Neural cell (in vitro differentiated cells): ENCODE results near the gene OR51V1. TPM values are rescaled to one million over a fixed set of nuclear protein-coding genes. Genes with fewer than 3 reads are reported as not detected.

Experiments used
- H2AFZ ChIP-seq: fragments of 200-600, 300-800 bp; sonication (generic), shearing (Covaris generic); 2 replicates; pipeline ENCODE4 v1.6.0; 2014; ENCODE audit warnings: low read depth, mild to moderate bottlenecking, antibody characterized with exemption, low read length, moderate library complexity
- H3F3A ChIP-seq: fragments of 200-600 bp; shearing (Covaris generic); 2 replicates; pipeline ENCODE4 v1.6.1; 2016; ENCODE audit warnings: mild to moderate bottlenecking, moderate library complexity, mixed read lengths, antibody characterized with exemption, low read length; ENCODE audit not compliant: insufficient read depth, poor library complexity, severe bottlenecking
- H3K27ac ChIP-seq: fragments of 200-600, 300-800 bp; sonication (generic), shearing (Covaris generic); 2 replicates; pipeline ENCODE4 v1.5.1; 2014; ENCODE audit warnings: mild to moderate bottlenecking, low read length, moderate library complexity
- H3K27me3 ChIP-seq: fragments of 300-800, 200-600 bp; sonication (generic), shearing (Covaris generic); 2 replicates; pipeline ENCODE4 v1.6.0; 2014; ENCODE audit warnings: mild to moderate bottlenecking, low read depth, low read length, moderate library complexity; ENCODE audit not compliant: insufficient read depth
- H3K36me3 ChIP-seq: fragments of 300-800, 200-600 bp; sonication (generic), shearing (Covaris generic); 2 replicates; pipeline ENCODE4 v1.5.1; 2014; ENCODE audit warnings: mild to moderate bottlenecking, antibody characterized with exemption, low read length, moderate library complexity; ENCODE audit not compliant: insufficient read depth
- H3K4me2 ChIP-seq: fragments of 300-800, 200-600 bp; sonication (generic), shearing (Covaris generic); 2 replicates; pipeline ENCODE4 v1.6.0; 2014; ENCODE audit warnings: mild to moderate bottlenecking, low read length
- H3K4me3 ChIP-seq: fragments of 300-800, 200-600 bp; sonication (generic), shearing (Covaris generic); 2 replicates; pipeline ENCODE4 v1.5.1; 2014; ENCODE audit warnings: mild to moderate bottlenecking, low read length, moderate library complexity
- H3K79me2 ChIP-seq: fragments of 200-600 bp; shearing (Covaris generic); replicated peaks from 2 replicates; pipeline ENCODE4 v1.6.0; 2014; ENCODE audit warnings: mild to moderate bottlenecking, low read length, moderate library complexity; ENCODE audit not compliant: insufficient read depth
- H3K9ac ChIP-seq: fragments of 300-800, 200-600 bp; sonication (generic), shearing (Covaris generic); 2 replicates; pipeline ENCODE4 v1.6.1; 2016; ENCODE audit warnings: mild to moderate bottlenecking, low read length, mixed read lengths
- H3K9me2 ChIP-seq: fragments of 200-600 bp; shearing (Covaris generic); 2 replicates; pipeline ENCODE4 v1.6.1; 2016; ENCODE audit warnings: mild to moderate bottlenecking, low read length, mixed read lengths; ENCODE audit not compliant: insufficient read depth
- H3K9me3 ChIP-seq: fragments of 200-600, 300-800 bp; sonication (generic), shearing (Covaris generic); 2 replicates; pipeline ENCODE4 v1.6.1; 2016; ENCODE audit warnings: mild to moderate bottlenecking, mixed run types, low read length, moderate library complexity, mixed read lengths
- H4K20me1 ChIP-seq: fragments of 200-600 bp; shearing (Covaris generic); 2 replicates; pipeline ENCODE4 v1.6.1; 2016; ENCODE audit warnings: mild to moderate bottlenecking, mixed run types; ENCODE audit not compliant: insufficient read depth
- EP300 ChIP-seq: fragments of 450-650 bp; conservative IDR thresholded peaks from 2 replicates; pipeline ENCODE4 v1.6.1; 2014; ENCODE audit warnings: antibody characterized with exemption, mild to moderate bottlenecking, moderate library complexity; ENCODE audit not compliant: poor library complexity, severe bottlenecking
- EZH2 ChIP-seq: fragments of 200-600, 300-800 bp; shearing (Covaris generic), sonication (generic); IDR thresholded peaks from 2 replicates; pipeline ENCODE4 v1.6.1; 2014; ENCODE audit warnings: antibody characterized with exemption, low read length, borderline replicate concordance, mild to moderate bottlenecking; ENCODE audit not compliant: insufficient read depth, poor library complexity, severe bottlenecking
- MXI1 ChIP-seq: fragments of 450-650 bp; conservative IDR thresholded peaks from 2 replicates; pipeline ENCODE4 v1.6.1; 2014; ENCODE audit warnings: antibody characterized with exemption, mild to moderate bottlenecking; ENCODE audit not compliant: poor library complexity, severe bottlenecking
- POLR2AphosphoS5 ChIP-seq: IDR thresholded peaks from 2 replicates; pipeline ENCODE4 v1.6.1; 2012
- RAD21 ChIP-seq: fragments of 450-650 bp; conservative IDR thresholded peaks from 2 replicates; pipeline ENCODE4 v1.6.1; 2014; ENCODE audit warnings: antibody characterized with exemption, mild to moderate bottlenecking, moderate library complexity
- REST ChIP-seq: IDR thresholded peaks from 2 replicates; pipeline ENCODE4 v1.6.1; 2012; ENCODE audit warnings: borderline replicate concordance
- SMC3 ChIP-seq: fragments of 450-650 bp; conservative IDR thresholded peaks from 2 replicates; pipeline ENCODE4 v1.6.1; 2014; ENCODE audit warnings: antibody characterized with exemption, mild to moderate bottlenecking, moderate library complexity; ENCODE audit not compliant: poor library complexity
- TAF1 ChIP-seq: IDR thresholded peaks from 2 replicates; pipeline ENCODE4 v1.6.1; 2012; ENCODE audit warnings: low read depth
- polyA plus RNA-seq: library from polyadenylated mRNA; depleted of rRNA; stranded (reverse); fragments of >200 nt; gene quantifications from 2 replicates; pipeline ENCODE4 v1.2.3, GENCODE V29; 2014
- TF ChIP-seq, protein P1 (sequence below): fragments of 450-650 bp; IDR thresholded peaks from 2 replicates; pipeline ENCODE4 v1.5.1; 2014; ENCODE audit warnings: antibody characterized with exemption, mild to moderate bottlenecking, moderate library complexity; ENCODE audit not compliant: poor library complexity, severe bottlenecking

Gene OR51V1
- polyA plus RNA-seq, 1 donor from 2014 or later, result not detected

GRCh38 chr11:5210376-5210885 is 9.9 kb upstream of the OR51V1 start:
- H3K9me3 ChIP-seq, result no peaks in the 10 kb centered on the region
- no peaks in the 10 kb centered on the region for H3F3A ChIP-seq
- H3K27me3 ChIP-seq, result no peaks in the 10 kb centered on the region
- TF ChIP-seq SMC3 (no peak), RAD21 (no peak), POLR2AphosphoS5 (no peak), REST (no peak), EZH2 (no peak), TAF1 (no peak), EP300 (no peak), MXI1 (no peak)
- TF ChIP-seq, protein P1, sequence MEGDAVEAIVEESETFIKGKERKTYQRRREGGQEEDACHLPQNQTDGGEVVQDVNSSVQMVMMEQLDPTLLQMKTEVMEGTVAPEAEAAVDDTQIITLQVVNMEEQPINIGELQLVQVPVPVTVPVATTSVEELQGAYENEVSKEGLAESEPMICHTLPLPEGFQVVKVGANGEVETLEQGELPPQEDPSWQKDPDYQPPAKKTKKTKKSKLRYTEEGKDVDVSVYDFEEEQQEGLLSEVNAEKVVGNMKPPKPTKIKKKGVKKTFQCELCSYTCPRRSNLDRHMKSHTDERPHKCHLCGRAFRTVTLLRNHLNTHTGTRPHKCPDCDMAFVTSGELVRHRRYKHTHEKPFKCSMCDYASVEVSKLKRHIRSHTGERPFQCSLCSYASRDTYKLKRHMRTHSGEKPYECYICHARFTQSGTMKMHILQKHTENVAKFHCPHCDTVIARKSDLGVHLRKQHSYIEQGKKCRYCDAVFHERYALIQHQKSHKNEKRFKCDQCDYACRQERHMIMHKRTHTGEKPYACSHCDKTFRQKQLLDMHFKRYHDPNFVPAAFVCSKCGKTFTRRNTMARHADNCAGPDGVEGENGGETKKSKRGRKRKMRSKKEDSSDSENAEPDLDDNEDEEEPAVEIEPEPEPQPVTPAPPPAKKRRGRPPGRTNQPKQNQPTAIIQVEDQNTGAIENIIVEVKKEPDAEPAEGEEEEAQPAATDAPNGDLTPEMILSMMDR, result no peak
- H3K4me2 ChIP-seq, result no peak overlapping the region
- no peak overlapping the region for H3K9ac ChIP-seq
- H4K20me1 ChIP-seq, result no peaks in the 10 kb centered on the region
- no peaks in the 10 kb centered on the region for H3K79me2 ChIP-seq
- no peak overlapping the region for H2AFZ ChIP-seq
- no peaks in the 10 kb centered on the region for H3K9me2 ChIP-seq
- no peak overlapping the region for H3K4me3 ChIP-seq
- no peaks in the 10 kb centered on the region for H3K36me3 ChIP-seq
- no peak overlapping the region for H3K27ac ChIP-seq

- TF ChIP-seq SMC3 (peak; percentile 36), EP300 (no peak), RAD21 (peak; percentile 40)
- H3K27me3 ChIP-seq, result no peaks in the 10 kb centered on the region
- H2AFZ ChIP-seq, result no peak overlapping the region
- no peaks in the 10 kb centered on the region for H3F3A ChIP-seq
- H3K9me3 ChIP-seq, result no peaks in the 10 kb centered on the region
- no peak overlapping the region for H3K9ac ChIP-seq
- H3K4me3 ChIP-seq, result no peak overlapping the region
- H4K20me1 ChIP-seq, result no peaks in the 10 kb centered on the region
- H3K36me3 ChIP-seq, result no peaks in the 10 kb centered on the region
- H3K79me2 ChIP-seq, result no peaks in the 10 kb centered on the region
- H3K9me2 ChIP-seq, result no peaks in the 10 kb centered on the region
- H3K27ac ChIP-seq, result no peak overlapping the region
- no peak overlapping the region for H3K4me2 ChIP-seq
These were observed 4.3 kb upstream of the OR51V1 start for GRCh38 chr11:5204787-5205186.

GRCh38 chr11:5203366-5203765 is 2.9 kb upstream of the OR51V1 start:
- no peak overlapping the region for H3K9ac ChIP-seq
- no peaks in the 10 kb centered on the region for H3K79me2 ChIP-seq
- no peaks in the 10 kb centered on the region for H3K9me2 ChIP-seq
- H3K27me3 ChIP-seq, result no peaks in the 10 kb centered on the region
- H4K20me1 ChIP-seq, result no peaks in the 10 kb centered on the region
- H3K27ac ChIP-seq, result no peak overlapping the region
- no peak overlapping the region for H2AFZ ChIP-seq
- H3F3A ChIP-seq, result no peaks in the 10 kb centered on the region
- no peaks in the 10 kb centered on the region for H3K9me3 ChIP-seq
- no peak overlapping the region for H3K4me2 ChIP-seq
- no peak overlapping the region for H3K4me3 ChIP-seq
- no peaks in the 10 kb centered on the region for H3K36me3 ChIP-seq
- TF ChIP-seq POLR2AphosphoS5, result no peak
- TF ChIP-seq EZH2, result no peak
- no peak for TF ChIP-seq REST
- TF ChIP-seq, protein P1, result no peak
- no peak for TF ChIP-seq TAF1
- no peak for TF ChIP-seq MXI1
- TF ChIP-seq SMC3, result no peak
- TF ChIP-seq EP300, result no peak
- no peak for TF ChIP-seq RAD21
